HG02798 (cell line): ENCODE results near the gene UBE2N.
"Not testable (repeated sequence)": the region's sequence is repeated elsewhere in the genome, so short reads cannot be mapped to it uniquely, and the experiment has no call there.

ENCODE experiments used
- ATAC-seq: cut with Tn5 transposase; IDR thresholded peaks from one replicate; pipeline ENCODE4 v1.9.1; 2021; ENCODE audit warnings: mild to moderate bottlenecking; ENCODE audit not compliant: unreplicated experiment, poor library complexity

The UBE2N gene

DNA sequence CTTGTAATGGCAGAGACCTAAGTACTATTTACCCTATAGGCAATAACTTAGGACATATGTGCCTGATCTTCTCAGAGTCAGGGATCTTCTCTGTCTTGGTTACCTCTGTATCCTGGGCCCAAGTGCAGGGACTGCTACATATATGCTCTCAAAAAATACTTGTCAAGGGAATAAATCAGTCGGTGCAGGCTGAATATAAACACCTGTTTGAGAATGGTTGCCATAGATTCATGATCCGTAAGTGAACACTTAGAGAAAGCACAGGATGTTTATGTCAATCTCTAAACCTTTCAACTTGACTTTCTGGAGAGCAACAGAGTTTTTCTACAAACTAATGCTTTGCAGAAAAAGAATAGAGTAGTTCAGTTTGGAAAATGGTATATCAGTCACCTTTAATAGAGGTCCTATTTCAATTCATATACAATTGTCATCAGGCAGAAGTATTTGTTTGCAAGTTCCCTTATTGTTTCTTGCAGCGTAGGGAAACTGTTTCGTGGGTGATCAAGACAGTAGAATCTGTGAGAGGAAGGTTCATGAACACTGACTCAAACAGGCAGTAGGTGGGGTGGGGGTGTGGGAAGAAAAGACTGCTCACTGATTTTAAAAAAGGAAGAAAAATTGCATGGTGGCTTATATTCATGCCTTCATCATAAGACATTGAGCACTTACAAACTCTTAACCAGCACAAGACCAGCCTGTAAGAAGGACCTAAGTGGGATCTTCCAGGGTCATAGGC, 6.0 kb upstream of the UBE2N start:
- no peak for ATAC-seq

DNA sequence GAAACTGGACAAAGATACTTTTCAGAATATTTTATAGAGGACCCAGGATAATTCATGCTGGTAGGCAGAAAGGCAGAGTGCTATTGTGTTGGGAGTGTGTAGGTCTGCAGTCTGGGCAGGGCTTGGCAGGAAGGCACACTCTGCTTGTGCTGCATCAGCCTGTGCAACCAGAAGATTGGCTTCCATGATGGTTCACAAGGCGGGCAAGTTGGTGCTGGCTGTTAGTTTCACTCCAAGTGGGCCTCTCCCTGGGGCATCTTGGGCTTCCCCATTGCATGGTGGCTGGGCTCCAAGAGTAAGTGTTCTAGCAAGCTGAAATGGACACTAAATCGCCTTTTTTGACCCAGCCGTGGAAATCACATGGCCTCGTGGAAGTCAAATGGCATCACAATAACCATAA, 1.8 kb upstream of the UBE2N start:
- ATAC-seq = no peak

DNA sequence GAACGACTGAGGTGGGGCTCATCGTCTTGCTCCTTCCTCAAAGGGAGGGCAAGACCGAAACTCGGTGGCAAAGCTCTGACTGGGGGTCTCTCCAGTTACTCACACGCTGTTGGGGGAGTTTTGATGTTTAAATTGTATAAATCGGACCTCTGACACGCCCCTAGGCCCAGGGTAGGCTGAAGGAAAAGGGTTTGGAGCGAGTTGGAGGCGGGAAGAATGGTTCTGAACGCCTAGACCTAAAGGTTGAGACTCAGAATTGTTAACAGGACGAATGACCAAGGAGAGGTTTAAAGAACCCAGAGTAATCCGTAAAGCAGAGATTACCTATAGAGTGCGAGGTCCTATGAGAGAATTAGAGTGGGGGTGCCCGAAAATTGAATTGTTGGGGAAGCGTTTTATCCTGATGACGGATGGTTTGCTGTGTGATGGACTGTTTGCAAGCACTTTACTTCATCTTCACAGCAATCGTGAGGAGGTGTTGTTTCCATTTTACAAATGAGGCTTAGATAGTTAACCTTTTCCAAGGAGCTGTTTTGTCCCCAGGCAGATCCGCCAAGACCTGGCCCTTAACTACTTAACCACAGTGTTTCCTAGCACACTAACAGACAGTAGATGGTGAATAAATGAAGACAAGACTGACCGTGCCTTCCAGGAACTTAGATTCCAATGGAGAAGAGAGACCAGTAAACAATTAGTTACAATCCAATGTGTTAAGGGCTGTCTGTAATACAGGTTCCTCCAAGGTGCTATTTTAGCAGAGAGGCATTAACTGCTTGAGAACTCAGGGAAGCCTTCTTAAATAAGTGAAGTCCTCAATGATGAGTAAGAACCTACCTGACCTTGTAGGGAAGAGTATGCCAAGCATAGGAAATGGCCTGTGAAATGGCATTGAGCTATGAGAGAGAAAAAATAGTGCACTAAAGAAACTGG, 929 bp upstream of the UBE2N start:
- no peak for ATAC-seq

DNA sequence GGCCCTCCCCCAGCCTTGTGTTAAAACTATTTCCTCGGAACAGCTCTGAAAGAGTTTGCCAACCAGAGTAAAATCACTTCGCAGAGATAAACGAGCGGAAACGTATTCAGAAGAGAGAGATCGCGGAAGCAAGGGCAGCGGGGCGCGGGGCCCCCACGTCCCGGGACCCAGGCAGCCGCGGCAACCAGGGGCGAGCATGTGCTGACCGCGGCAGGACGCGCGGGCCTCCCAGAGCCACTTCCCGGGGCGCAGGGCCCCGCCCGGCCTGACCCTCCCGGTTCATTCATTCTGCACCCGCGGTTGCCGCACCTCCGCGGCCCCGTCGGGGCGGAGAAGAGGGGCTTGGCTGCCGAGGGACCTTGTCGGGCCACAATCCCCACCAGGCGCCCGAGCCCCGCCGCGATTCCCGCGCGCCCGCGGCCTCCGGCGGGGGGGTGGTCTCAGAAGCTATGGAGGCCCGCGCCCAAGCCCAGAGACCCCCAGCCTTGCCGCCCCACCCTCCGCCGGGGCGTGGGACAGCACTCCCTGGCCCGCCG, 598 bp downstream of the UBE2N start:
- no peak for ATAC-seq

DNA sequence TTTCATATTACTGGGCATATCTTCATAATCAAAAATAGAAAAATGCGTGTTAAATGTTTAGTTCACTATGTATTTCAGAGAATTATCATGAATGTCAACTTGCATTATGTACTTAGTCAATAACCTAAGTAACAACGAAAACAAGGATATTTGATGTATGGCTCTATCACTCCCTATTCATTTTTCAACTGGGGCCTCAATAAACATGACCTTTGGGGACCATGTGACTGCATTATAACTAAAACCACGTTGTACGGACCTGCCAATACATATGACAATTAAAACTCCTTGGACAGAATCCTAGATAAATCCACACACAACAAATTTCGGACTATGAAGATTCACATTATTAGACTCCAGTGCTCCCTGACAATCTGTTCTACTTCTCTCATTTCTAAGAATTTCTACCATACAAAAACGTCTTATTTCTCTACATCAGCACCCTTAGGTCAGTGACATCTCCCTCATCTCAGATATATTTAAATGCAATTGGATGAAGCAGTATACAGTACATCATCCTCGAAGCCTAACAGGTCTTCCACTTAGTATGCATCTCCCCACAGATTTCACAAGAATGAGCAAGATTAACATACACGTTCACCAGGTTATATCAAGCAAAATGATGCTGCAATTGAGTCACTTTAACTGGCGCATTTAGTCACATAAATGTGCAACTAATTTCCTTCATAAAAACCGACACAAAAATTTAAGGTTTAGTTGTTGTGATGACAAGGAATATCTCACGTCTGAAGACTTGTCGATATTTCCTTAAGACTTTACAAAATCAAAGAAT, 1.5 kb downstream of the UBE2N start:
- no peak for ATAC-seq

DNA sequence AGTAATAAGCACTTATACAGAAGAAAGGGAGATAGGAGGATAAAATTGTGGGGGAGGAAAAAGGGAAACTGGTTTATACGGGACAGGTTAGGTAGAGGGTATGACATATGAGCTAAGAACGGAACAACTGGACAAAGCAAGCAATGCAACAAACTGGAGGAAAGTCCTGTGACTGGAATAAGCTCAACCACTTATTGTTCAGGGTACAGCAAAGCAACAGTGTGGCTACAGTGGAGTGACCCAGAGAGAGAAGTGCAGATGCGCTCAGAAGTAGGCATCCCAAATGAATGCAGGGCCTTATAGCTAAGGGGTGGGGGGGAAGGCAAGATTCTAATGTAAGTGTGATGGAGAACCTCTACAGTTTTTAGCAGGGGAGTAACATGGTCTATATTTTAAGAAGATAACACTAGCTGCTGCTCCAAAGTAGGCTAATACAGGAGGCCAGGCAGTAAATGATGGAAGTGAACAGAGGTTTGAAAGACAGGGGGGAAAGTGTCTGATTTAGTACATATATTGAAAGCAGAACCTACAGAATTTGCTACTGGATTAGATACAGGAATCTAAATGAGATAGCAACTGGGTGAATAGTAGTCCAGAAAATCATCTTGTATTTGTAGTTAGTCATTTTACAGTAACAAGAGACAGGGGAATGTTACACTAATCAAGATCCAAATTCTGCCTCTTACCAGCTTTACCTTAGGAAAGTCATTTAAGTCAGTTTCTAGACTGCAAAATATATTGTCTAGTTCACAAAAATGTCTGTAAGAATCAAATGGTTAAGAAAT, 3.3 kb downstream of the UBE2N start:
- ATAC-seq = no peak

DNA sequence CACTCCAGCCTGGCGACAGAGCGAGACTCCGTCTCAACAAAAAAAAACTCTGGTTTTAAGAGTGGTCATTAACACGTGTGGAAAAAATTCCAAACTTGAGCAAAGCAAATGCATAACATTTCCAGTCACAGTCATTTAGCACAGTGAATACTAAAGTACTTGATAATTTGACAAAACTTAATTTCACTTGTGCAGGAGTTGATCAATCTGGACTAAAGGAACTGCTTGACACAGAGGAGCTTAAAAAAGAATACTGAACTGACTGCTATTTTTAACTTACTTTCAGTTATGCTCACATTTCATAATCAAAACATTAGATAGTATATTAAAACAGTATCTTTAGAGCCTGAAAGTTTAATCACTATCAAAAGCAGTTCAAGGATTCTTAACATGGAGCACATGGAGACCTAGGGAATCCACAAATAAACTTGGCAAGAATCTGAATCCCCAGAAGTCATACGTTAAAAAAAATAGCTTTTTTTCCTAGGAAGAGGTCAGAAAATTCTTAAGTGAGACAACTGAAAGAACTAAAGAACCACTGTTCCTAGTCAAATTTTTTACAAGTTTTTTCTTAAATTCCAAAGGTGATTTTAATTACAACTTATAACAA, 7.4 kb downstream of the UBE2N start:
- ATAC-seq = no peak

DNA sequence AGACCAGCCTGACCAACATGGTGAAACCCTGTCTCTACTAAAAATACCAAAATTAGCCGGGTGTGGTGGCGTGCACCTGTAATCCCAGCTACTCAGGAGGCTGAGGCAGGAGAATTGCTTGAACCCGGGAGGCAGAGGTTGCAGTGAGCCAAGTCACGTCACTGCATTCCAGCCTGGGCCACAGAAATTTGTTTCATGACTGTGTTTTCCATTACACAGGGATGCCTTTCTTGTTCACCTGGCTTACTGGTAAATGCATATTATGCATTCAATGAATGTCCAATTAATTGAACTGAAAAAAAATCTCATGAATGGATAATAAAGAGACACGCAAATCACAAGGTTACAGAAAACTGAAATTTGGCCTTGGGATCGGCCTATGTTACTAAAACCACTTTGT, 9.7 kb downstream of the UBE2N start:
- not testable (repeated sequence) for ATAC-seq

DNA sequence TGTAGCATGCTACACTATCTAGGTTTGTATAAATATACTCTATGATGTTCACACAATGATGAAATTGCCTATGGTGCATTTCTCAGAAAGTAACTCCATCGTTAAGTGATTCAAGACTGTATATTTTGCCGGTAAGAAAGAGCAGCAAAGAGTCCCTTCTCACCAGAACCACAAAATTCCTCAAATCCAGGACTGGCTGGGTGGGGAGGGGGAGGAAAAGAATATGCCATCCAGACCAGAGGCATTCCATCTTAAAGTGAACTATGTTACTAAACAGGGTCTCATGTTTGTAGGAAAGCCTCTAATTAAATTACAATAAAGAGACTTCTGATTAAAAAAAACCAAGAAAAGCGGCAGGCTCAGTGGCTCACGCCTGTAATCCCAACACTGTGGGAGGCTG, 11.5 kb downstream of the UBE2N start:
- ATAC-seq = no peak

DNA sequence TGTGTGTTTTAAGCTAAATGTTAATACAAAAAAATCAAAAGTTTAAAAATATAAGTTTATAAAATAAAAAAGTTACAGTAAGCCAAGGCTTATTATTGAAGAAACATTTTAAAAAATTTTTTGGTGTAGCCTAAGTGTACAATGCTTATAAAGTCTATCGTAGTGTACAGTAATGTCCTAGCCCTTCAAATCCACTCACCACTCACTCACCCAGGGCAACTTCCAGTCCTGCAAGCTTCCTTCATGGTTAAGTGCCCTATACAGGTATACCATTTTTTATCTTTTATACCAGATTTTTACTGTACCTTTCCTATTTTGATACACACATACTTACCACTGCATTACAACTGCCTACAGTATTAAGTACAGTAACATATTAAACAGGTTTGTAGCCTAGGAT, 11.9 kb downstream of the UBE2N start:
- ATAC-seq = no peak

DNA sequence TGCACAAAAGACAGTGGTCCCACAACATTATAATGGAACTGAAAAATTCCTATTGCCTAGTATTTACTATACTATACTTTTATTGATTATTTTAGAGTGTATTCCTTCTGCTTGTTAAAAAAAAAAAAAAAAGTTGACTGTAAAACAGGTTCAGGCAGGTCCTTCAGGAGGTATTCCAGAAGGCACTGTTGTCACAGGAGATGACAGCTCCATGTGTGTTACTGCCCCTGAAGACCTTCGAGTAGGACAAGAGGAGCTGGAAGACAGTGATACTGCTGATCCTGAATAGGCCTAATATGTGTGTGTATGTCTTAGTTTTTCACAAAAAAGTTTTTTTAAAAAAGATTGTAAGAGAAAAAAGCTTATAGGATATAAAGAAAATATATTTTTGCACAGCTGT, 12.3 kb downstream of the UBE2N start:
- ATAC-seq = no peak

DNA sequence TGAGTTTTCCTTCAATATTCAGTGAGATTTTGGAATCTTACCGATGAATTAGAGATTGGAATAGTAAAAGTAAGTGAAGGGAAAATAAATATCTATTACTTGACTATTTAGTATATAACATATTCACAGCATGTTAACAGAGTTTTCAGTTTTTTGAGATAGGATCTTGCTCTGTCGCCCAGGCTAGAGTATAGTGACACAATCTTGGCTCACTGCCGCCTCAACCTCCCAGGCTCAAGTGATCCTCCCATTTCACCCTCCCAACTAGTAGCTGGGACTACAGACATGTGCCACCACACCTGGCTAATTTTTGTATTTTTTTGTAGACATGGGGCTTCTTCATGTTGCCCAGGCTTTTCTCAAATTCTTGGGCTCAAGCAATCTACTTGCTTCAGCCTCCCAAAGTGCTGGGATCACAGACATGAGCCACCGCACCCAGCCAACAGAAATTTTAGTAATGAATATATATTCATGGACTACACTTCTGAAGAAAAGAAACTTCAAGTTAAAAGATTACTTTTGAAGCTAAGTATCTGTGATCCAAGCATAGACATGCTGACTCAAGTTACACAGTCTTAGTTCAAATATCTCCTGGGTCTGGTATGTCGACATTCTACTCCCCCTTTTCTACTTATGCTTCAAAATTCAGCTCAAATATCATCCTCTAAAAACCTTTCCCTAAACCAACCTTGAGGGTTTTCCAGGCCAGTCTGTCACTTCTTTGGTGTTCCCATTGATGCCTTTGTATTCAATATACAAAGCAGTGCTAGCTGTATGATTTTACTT, 13.8 kb downstream of the UBE2N start:
- ATAC-seq = no peak

DNA sequence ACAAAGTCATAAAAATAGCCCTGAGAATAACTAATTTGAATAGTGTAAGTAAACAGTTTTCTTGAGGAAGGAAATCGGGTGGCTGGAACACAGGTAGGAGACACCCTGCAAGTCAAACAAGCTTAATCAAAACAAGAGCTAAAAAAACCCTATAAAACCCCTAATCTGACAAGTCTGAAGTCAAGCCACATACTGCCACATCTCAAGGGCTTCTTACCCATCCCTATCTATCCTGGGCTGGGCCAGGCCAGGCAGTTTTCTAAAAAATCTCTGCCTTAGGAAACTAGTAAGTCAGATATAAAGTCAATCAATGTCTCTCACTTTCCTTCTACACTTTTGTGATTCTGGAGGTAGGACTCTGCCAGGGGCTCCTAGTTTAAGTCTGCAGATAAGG, 15.3 kb downstream of the UBE2N start:
- ATAC-seq = no peak

DNA sequence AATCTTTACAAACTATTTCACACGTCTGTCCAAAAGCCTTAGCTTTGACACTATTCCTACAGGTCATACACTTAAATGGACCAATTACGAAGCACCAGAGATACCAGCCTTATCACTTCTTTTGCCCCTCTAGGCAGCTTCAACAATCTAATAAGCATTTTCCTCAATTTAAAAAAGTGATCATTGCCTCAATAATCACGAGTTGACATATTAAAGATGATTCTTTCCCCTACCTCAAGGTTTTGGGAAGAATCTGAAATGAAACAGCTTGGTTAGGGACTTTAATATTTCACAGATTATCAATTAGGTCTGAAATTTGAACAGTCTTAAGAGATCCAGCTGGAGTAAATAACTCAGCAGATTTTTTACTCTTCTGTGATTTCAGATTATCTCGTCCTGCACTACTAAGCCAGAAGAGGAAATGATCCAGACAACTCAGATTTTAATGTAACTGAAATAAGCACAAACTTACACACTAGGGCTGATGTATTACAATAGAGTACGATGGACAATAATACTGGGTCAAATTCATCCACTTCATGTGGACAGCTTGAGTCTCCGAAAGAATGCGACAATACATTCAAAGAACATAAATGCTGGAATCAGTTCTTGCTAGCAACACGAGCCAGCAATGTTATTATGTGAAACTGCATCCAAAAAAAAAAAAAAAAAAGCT, 15.9 kb downstream of the UBE2N start:
- no peak for ATAC-seq

DNA sequence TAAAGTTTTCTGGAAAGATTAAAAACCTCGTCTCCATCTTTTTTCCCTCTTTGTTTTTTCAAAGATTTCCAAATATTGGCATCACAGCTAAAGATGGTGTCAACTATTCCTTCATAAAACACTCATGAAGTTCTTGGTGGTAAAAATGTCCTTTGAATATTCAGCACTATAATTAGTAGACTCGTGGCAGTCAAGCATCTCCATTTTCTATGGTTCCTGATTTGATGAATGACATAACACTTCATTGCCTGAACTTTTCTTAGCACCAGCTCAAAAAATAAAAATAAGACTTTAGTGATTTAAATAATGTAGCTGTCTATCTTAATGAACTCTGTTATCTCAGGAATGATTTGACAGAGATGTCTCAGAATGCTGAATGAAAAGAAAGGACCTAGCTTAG, 19.7 kb downstream of the UBE2N start:
- ATAC-seq = no peak

DNA sequence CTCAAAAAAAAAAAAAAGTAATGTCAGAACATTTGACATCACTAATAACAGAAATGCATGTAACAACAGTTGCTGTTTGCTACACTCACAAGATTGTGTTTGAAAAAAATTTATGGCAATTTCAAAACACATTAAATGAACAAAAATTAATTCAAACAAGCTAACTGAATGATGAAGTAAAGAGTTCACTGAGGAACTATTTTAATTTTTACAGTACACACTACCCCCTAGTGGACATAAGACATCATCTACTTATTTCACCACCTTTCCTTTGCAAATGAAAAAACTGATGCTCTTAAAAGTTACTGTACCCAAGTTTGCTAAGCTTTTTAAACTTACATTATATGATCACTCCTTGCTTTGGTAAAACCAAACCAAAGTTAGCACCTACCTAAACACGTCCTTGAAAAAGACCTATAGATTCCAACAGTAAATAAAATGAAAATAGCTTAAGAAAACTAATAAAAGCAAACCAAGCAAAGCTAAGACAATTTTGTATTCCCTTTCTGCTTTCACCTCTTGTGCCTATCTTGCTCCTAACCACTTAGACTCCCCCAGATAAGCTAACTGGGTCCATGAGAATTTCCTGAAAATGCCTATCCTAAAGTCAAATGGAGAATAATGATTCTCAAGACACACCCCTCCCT, 22.2 kb downstream of the UBE2N start:
- ATAC-seq = no peak

DNA sequence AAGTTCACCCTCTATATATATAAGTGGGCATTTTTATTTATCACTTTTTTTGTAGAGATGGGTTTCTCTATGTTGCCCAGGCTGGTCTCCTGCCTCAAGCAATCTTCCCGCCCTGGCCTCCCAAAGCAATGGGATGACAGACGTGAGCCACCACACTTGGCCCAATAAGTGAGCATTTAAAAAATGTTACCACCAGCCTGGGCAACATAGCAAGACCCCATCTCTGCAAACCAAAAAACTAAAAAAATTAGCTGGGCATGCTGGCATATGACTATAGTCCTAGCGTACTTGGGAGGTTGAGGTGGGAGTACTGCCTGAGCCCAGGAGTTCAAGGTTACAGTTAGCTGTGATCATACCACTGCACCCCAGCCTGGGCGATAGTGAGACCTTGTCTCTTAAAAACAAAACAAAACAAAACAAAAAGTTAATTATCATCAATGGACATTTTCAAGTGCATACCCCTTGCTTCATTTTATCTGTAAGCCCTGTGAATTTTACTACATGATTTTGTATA, 23.7 kb downstream of the UBE2N start:
- ATAC-seq = no peak
